ENCODE results near the gene ZNF180.
A peak's percentile ranks its signal among the peaks of the same experiment; 100 is the strongest.
"Not testable (repeated sequence)": the region's sequence is repeated elsewhere in the genome, so short reads cannot be mapped to it uniquely, and the experiment has no call there.

The ZNF180 gene

DNA sequence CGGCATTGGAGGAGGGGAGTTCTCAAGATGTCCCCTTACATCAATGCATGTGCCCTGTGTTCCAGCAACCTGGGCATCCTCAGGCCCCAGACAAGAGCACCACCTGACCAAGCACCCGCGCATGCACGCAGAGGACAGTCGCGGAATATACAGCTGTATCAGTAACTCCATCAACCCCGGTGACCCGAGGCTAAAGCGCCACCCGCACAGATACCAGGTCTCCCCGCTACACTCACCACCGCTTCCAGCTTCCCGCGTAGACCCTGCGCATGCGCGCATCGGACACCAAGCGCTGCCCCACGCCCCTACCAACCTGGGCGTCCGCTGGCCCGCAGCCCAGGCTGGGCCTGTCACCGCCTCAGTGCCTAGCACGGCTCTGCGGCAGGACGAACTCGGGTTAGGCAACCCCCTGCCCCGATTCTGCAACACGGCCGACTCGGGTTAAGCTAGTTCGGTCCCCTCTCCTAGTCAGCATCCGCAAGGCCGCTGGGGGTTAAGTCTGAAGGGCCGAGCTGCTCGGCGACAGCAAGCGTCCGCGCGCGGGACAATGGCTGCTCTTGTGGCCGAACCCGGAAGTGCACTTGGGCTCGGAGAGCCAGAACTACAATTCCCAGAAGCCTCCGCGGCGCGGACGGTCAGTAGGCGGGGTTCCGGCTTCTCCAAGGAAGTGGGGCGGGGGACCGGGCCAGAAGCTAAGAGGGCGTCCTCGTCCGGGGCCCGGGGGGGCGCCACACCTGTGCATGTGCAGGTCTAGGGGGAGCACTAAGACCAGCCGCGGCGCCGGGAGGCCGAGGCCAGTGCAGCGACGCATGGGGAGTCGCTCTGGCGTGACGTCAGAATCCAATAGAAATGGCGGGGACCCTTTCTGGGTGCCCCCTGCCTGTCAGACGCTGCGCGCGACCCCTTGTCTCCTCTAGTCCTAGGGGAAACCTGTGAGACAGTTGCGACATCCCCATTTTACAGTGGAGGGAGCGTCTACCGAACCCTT is at the start of gene ZNF180:
Gene ZNF180, minus strand, starts transcription at position 561 of the 988 bp plus-strand sequence. CDS start 3,188 bp downstream, outside the sequence.
- peak; percentile 71 for DNase-seq

- DNase-seq = no peak
These were observed 49.2 kb upstream of the ZNF180 start for GRCh38 chr19:44549507-44549906.

DNA sequence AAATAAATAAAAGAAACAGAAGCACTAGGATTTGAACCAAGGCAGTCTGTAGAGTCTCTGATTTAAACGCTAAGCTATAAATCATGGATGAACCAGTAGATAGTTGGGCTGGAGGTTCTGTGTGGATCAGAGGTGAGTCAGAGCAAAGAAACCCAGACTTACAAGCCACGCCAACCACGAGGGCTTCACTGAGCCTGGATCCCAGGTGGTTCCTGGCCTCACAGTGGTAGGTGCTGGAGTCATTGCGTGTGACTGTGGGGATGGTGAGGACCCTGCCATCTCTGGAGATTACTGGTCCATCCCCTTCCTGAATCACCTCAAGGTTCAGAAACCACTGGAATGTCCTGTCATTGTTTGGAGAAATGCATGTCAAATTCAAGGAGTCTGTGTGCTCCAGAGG is 48.4 kb upstream of the ZNF180 start:
- DNase-seq = no peak

- DNase-seq = no peak
These were observed 43.7 kb upstream of the ZNF180 start for GRCh38 chr19:44544031-44544430.

- no peak for DNase-seq
These were observed 42.3 kb upstream of the ZNF180 start for GRCh38 chr19:44542671-44543070.

DNA sequence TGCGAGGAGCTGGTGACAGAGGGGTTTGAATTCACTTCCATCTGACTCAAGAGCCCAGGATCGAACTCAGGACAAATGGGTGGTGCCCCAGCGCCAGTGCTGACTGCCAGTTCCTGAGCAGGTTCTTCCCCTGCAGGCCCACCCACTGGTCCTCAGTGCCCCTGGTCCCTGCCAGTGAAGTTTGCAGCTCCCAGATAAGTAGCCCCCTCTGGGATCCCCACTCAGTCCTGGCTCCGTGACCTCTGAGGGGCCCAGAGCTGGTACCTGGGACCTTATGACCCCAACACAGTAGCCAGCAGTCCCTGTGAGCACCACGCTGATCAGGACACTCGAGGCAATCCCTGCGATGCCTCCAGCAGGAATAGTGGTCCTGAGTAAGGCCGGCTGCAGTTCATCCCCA is 40.4 kb upstream of the ZNF180 start:
- DNase-seq = no peak

- DNase-seq = no peak
These were observed 39.7 kb upstream of the ZNF180 start for GRCh38 chr19:44539991-44540390.

GRCh38 chr19:44539236-44539826 is 39.0 kb upstream of the ZNF180 start:
- DNase-seq = no peak

- DNase-seq = not testable (repeated sequence)
These were observed 35.0 kb upstream of the ZNF180 start for GRCh38 chr19:44535361-44535760.

DNA sequence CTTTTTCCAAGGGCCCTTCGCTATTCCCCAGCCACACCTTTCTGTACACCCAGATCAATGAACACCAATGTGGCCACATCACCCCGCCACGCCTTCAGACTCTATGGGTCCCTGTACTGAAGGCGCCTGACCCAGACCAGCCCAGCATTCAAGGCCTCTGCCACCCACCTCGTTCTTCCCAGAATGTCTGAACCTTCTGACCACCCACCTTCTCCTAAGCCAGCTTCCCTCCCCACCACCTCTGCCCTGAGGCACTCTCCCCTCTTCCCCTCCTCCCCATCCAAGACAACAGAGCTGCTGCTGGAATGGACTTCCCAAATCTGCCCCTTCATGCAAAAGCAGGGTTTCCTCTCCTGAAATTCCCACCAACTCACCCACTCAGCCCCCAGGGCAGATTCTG is 32.5 kb upstream of the ZNF180 start:
- DNase-seq = no peak

- DNase-seq = no peak
These were observed 30.5 kb upstream of the ZNF180 start for GRCh38 chr19:44530777-44531176.

- DNase-seq = no peak
These were observed 29.2 kb upstream of the ZNF180 start, which contains the start of gene CEACAM20 for GRCh38 chr19:44529536-44529935. Gene CEACAM20 (minus strand): TSS chr19:44529675. CDS start chr19:44529509, 166 bp downstream.

DNA sequence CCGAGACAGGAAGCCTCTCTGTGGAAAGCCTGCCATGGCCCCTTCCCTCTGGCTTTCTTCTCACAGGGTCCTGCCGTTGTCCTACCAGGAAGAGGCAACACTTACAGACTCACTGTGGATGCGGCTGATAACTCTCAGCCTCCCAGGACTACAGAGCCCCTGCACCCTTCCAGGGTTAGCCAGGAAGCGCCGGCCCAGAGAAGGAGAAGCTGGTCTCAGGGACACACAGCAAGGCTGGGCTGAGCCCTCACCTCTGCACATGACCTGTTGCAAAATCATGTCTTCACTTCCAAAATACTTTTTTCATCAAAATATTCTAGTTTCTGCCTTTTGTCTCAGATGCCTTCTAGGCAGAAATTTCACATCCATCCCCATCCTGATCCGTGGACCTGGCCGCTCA is 27.2 kb upstream of the ZNF180 start:
- no peak for DNase-seq

DNA sequence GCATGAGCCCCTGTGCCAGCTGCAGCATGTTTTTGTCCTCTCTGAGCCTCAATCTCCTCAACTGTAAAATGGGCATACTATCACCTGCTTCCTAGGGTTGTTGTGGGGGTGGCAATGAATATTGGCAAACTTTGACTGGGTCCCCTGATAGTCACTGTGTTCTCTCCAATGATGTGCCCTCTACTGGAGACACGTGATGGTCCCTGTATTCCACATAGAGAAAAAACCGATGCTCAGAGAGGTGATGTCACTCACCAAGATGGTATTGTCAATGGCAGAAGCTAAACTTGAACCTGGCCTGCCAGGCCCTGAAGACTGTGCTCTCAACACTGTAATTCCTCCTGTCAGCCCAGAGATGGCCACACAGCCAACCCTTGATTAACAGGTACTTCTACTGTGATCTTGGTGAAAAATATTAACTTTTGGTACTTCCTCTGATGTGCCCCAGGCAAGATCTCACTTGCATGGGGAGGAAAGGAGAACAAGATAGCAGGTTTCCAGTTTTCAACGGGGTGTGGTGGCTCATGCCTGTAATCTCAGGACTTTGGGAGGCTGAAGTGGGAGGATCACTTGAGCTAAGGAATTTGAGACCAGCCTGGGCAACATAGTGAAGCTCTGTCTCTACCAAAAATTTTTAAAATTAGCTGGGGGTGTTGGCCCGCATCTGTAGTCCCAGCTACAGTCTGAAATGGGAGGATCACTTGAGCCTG is 25.6 kb upstream of the ZNF180 start:
- DNase-seq = no peak

GRCh38 chr19:44521370-44521769 is 21.0 kb upstream of the ZNF180 start:
- no peak for DNase-seq

GRCh38 chr19:44517146-44517545 is 16.8 kb upstream of the ZNF180 start:
- no peak for DNase-seq

GRCh38 chr19:44515907-44516306 is 15.6 kb upstream of the ZNF180 start:
- no peak for DNase-seq

DNA sequence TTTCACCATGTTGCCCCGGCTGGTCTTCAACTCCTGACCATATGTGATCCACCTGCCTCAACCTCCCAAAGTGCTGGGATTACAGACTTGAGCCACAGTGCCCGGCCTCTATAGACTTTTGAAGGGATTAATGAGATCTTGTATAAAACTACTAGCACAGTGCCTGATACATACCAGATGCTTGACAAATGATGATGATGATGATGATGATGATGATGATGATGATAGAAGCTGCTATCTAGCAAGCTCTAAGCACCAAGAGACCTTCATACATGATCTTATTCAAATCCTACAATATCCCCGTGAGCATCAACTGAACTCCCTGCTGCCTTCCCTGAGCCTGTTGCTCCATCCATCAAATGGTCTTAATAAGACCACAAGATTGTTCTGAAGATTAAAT is 14.7 kb upstream of the ZNF180 start:
- no peak for DNase-seq

GRCh38 chr19:44512326-44513298 is 12.3 kb upstream of the ZNF180 start:
- no peak for DNase-seq

GRCh38 chr19:44509478-44509877 is 9.2 kb upstream of the ZNF180 start:
- no peak for DNase-seq

DNA sequence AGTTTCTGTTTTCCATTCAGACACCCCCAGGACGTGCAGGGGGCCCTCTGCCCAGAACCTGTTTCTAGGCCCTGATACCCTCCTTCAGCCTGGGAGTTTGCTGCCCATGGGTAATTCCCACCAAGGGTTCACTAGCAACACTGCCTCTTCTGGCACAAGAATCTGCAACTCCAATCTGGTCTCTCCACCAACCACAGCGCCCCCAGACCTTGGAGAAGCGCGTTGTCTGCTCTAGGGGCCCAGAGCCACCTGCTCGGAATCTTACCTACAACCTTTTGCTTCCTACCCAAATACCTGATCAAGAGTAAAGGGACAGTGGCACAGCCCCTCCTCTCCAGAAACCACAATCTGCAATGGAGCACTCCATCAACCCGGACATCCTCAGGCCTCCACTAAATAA is 763 bp downstream of the ZNF180 start:
- DNase-seq = no peak

DNA sequence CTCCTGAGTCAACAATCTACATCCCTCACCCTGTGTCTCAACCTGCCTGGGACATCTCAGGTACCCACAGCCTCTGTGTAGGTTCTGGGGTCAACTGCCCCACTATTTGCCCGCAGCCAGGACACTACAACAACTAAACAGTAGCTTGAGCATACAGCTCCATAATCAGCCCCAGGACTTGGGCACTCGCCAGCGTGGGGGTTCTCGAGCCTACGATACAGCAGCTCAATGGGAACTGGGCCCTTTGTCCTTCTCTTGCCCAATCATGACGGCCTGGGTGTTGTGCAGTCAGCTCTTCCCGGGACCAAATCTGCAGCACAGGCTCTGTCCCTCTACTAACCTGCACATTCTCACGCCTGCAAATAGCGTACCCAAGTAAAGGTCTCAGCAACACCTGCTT is 1.3 kb downstream of the ZNF180 start:
- no peak for DNase-seq

All from NCI-H1417 treated with DMSO at 0.1 percent for 48 hours (cell line).